ENCODE data around the gene IGLON5.

IGLON5 gene

DNA sequence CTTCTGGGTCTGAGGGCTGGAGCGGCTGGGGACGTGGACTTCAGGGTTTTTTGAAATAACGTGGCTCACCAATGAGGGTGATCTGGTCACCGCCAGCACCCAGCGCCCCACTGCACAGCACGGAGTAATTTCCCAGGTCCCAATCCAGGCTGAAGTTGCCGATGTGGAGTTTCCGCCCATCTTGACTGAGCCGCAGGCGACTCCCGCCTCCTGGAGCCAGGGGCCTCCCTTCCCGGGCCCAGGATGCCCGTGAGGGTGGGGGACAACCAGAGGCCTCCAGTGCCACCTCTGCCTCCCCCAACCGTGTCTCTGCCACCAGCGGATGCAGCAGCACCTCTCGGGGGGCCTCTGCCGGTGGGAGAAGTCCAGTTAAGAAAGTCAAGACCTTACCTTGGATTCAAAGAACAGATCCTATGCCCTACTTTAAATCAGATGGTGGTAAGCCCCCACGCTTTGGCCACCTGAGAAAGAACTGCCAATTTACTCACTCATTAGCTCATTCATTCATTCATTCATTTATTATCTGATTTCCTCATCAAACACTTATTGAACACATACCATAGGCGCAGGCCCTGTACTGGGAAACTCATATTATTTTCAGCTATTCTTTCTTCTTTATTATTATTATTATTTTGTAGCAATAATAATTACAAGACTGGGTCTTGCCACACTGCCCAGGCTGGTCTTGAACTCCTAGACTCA lies 26.6 kb downstream of the IGLON5 start:
- no peak for DNase-seq (ENCODE audit: low read depth)
- no peak overlapping the region for H3K4me3 ChIP-seq (ENCODE audit: low read depth, low read length)
- TF ChIP-seq CTCF (conservative IDR thresholded peaks at IDR 0.05; ENCODE audit: low read depth, low read length): no peak

- DNase-seq (ENCODE audit: low read depth): peak; percentile 78
- peak overlapping the region; percentile 76 for H3K4me3 ChIP-seq (ENCODE audit: low read depth, low read length)
- peak; percentile 82 for TF ChIP-seq CTCF (conservative IDR thresholded peaks at IDR 0.05; ENCODE audit: low read depth, low read length)
Measured at GRCh38 chr19:51338563-51339312, 27.3 kb downstream of the IGLON5 start.

DNA sequence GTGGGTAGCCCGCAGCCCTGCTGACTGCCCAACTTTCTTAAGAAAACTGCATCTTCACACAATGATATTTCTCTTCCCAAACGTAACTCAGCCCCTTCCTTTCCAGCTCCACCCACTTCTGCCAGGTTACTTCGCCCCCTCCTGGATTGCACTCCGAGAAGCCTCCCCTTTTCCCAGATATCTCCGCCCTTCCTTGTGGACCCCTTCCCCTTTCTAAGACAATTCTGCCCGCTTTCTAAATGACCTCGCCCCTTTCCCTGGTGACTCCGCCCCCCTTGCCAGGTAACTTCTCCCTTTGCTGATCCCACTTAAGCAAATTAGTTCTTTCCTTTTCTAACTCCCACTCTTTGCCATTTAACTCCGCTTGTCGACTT lies 27.9 kb downstream of the IGLON5 start:
- no peak for DNase-seq (ENCODE audit: low read depth)
- peak overlapping the region; percentile 76 for H3K4me3 ChIP-seq (ENCODE audit: low read depth, low read length)
- TF ChIP-seq CTCF (conservative IDR thresholded peaks at IDR 0.05; ENCODE audit: low read depth, low read length): peak; percentile 2

- no peak for TF ChIP-seq CTCF (conservative IDR thresholded peaks at IDR 0.05; ENCODE audit: low read depth, low read length)
- peak overlapping the region; percentile 76 for H3K4me3 ChIP-seq (ENCODE audit: low read depth, low read length)
- DNase-seq (ENCODE audit: low read depth): peak; percentile 99
Measured at GRCh38 chr19:51339687-51340656, 28.5 kb downstream of the IGLON5 start.

GRCh38 chr19:51341066-51341465 lies 29.6 kb downstream of the IGLON5 start:
- DNase-seq (ENCODE audit: low read depth): no peak

More at GRCh38 chr19:51341066-51341465, 29.6 kb downstream of the IGLON5 start:
- TF ChIP-seq CTCF (conservative IDR thresholded peaks at IDR 0.05; ENCODE audit: low read depth, low read length): no peak
- H3K4me3 ChIP-seq (ENCODE audit: low read depth, low read length): no peak overlapping the region

Measured in choroid plexus epithelial cell (primary cell).